SK-N-SH (cell line): Measurements from ENCODE around the gene ATXN7L3. TPM values are rescaled to one million over a fixed set of nuclear protein-coding genes. Genes with fewer than 3 reads are reported as not detected.
A peak's percentile ranks its signal among the peaks of the same experiment; 100 is the strongest.

Experiments used
- CTCF ChIA-PET: fragments of 300-600, 350-600 bp; formaldehyde crosslinking; extraction: SDS; loops from one replicate; lab custom pipeline; 2021; lab: Yijun Ruan, JAX
- POLR2A ChIA-PET: fragments of 350-600 bp; sonication (Branson Sonifier 250); formaldehyde crosslinking; extraction: SDS; loops from one replicate; lab custom pipeline; 2020; ENCODE audit warnings: antibody characterized with exemption, inconsistent platforms; lab: Yijun Ruan, JAX
- DNase-seq: peaks from one replicate; pipeline ENCODE4 v3.0.0; 2012
- H2AFZ ChIP-seq: fragments of 200-600 bp; sonication (generic); 2 replicates; pipeline ENCODE4 v1.8.1; 2016; ENCODE audit warnings: antibody characterized with exemption, mild to moderate bottlenecking, low read depth
- H3F3A ChIP-seq: fragments of 200-600 bp; sonication (generic); replicated peaks from 2 replicates; pipeline ENCODE3; 2016; ENCODE audit warnings: antibody characterized with exemption, mild to moderate bottlenecking; ENCODE audit not compliant: insufficient read depth
- H3K27ac ChIP-seq, 2 experiments: fragments of 200-500 bp in 1 of 2; fragments of 200-600 bp in 1 of 2; sonication (Bioruptor generic) in 1 of 2; sonication (generic), shearing (Covaris generic) in 1 of 2; 2 replicates each; pipeline versions ENCODE4 v1.5.1 to v1.6.1; 2014 to 2016; ENCODE audit warnings: low read depth in 2 of 2, inconsistent platforms in 1 of 2, low read length in 1 of 2, mild to moderate bottlenecking in 1 of 2, mixed read lengths in 1 of 2
- H3K27me3 ChIP-seq: fragments of 200-600 bp; sonication (generic), shearing (Covaris generic); 2 replicates; pipeline ENCODE4 v1.6.1; 2016; ENCODE audit warnings: mixed run types; ENCODE audit not compliant: insufficient read depth
- H3K36me3 ChIP-seq, 2 experiments: fragments of 200-500 bp in 1 of 2; fragments of 200-600 bp in 1 of 2; sonication (Bioruptor generic) in 1 of 2; sonication (generic) in 1 of 2; replicated peaks in 1 of 2; 2 replicates each; pipeline versions ENCODE3 to v1.5.1; 2014 to 2016; ENCODE audit warnings: low read length in 1 of 2, mild to moderate bottlenecking in 1 of 2; ENCODE audit not compliant: insufficient read depth in 2 of 2, control insufficient read depth in 1 of 2
- H3K4me1 ChIP-seq, 2 experiments: fragments of 200-500 bp in 1 of 2; fragments of 200-600 bp in 1 of 2; sonication (Bioruptor generic) in 1 of 2; sonication (generic), shearing (Covaris generic) in 1 of 2; 2 replicates each; pipeline versions ENCODE4 v1.5.1 to v1.6.1; 2014 to 2016; ENCODE audit warnings: low read depth in 1 of 2, low read length in 1 of 2, mixed run types in 1 of 2; ENCODE audit not compliant: insufficient read depth in 2 of 2, control insufficient read depth in 1 of 2
- H3K4me2 ChIP-seq: fragments of 200-600 bp; sonication (generic), shearing (Covaris generic); 2 replicates; pipeline ENCODE4 v1.6.1; 2017; ENCODE audit warnings: mixed run types
- H3K4me3 ChIP-seq, 2 experiments: fragments of 200-500 bp in 1 of 2; fragments of 200-600 bp in 1 of 2; sonication (Bioruptor generic) in 1 of 2; sonication (generic), shearing (Covaris generic) in 1 of 2; 2 replicates each; pipeline versions ENCODE4 v1.5.1 to v1.8.1; 2014 to 2016; ENCODE audit warnings: low read depth in 2 of 2, inconsistent platforms in 1 of 2, low read length in 1 of 2, mild to moderate bottlenecking in 1 of 2, mixed read lengths in 1 of 2, moderate library complexity in 1 of 2
- H3K79me2 ChIP-seq: fragments of 200-600 bp; sonication (generic); 2 replicates; pipeline ENCODE4 v1.8.1; 2017; ENCODE audit warnings: mild to moderate bottlenecking; ENCODE audit not compliant: insufficient read depth
- H3K9ac ChIP-seq: fragments of 200-600 bp; sonication (generic); 2 replicates; pipeline ENCODE4 v1.6.1; 2017; ENCODE audit warnings: mixed run types
- H3K9me2 ChIP-seq: fragments of 200-600 bp; sonication (generic); 2 replicates; pipeline ENCODE4 v1.6.1; 2017; ENCODE audit warnings: mixed run types
- H3K9me3 ChIP-seq: fragments of 200-600 bp; sonication (generic); 2 replicates; pipeline ENCODE4 v1.6.1; 2017; ENCODE audit warnings: mixed run types, mild to moderate bottlenecking, moderate library complexity
- H4K20me1 ChIP-seq: fragments of 200-600 bp; sonication (generic); 2 replicates; pipeline ENCODE4 v1.6.1; 2017; ENCODE audit warnings: mild to moderate bottlenecking, mixed run types; ENCODE audit not compliant: insufficient read depth
- CTCF ChIP-seq: fragments of 200-600 bp; sonication (generic); IDR thresholded peaks from 2 replicates; pipeline ENCODE4 v1.6.1; 2017; ENCODE audit warnings: antibody characterized with exemption, mild to moderate bottlenecking, moderate library complexity
- EP300 ChIP-seq, 2 experiments: IDR thresholded peaks; 2 replicates each; pipeline versions ENCODE4 v1.4.0 to v1.6.1; 2012; ENCODE audit warnings: borderline replicate concordance in 1 of 2, low read depth in 1 of 2, low read length in 1 of 2
- GABPA ChIP-seq: IDR thresholded peaks from 2 replicates; pipeline ENCODE4 v1.4.0; 2012; ENCODE audit warnings: low read depth, mild to moderate bottlenecking
- GATA2 ChIP-seq: sonication (generic); formaldehyde crosslinking; IDR thresholded peaks from 2 replicates; pipeline ENCODE4 v1.5.0; 2020; ENCODE audit warnings: mild to moderate bottlenecking, missing genetic modification reagents
- MAX ChIP-seq: IDR thresholded peaks from 2 replicates; pipeline ENCODE4 v1.4.0; 2012; ENCODE audit warnings: low read depth
- MXI1 ChIP-seq: IDR thresholded peaks from 2 replicates; pipeline ENCODE4 v1.6.1; 2012; ENCODE audit warnings: mild to moderate bottlenecking, low read depth, low read length, improper control_type of control experiment
- NFIC ChIP-seq: IDR thresholded peaks from 2 replicates; pipeline ENCODE4 v1.4.0; 2012; ENCODE audit warnings: borderline replicate concordance
- NRF1 ChIP-seq: IDR thresholded peaks from 2 replicates; pipeline ENCODE4 v1.6.1; 2012; ENCODE audit warnings: low read depth, mild to moderate bottlenecking, low read length
- PBX3 ChIP-seq: IDR thresholded peaks from 2 replicates; pipeline ENCODE4; 2012
- RAD21 ChIP-seq: IDR thresholded peaks from 2 replicates; pipeline ENCODE4 v1.6.1; 2012; ENCODE audit warnings: mild to moderate bottlenecking, low read length
- REST ChIP-seq: IDR thresholded peaks from 2 replicates; pipeline ENCODE4 v1.6.1; 2012; ENCODE audit warnings: mild to moderate bottlenecking, low read depth, low read length, moderate library complexity
- RXRA ChIP-seq: IDR thresholded peaks from 2 replicates; pipeline ENCODE4 v1.4.0; 2012; ENCODE audit warnings: low read depth, mild to moderate bottlenecking, borderline replicate concordance
- SIN3A ChIP-seq: IDR thresholded peaks from 2 replicates; pipeline ENCODE4 v1.6.1; 2012; ENCODE audit warnings: low read depth, mild to moderate bottlenecking, low read length, moderate library complexity, borderline replicate concordance
- SMC3 ChIP-seq: IDR thresholded peaks from 2 replicates; pipeline ENCODE4 v1.6.1; 2012; ENCODE audit warnings: low read depth, low read length, improper control_type of control experiment
- TCF12 ChIP-seq: IDR thresholded peaks from 2 replicates; pipeline ENCODE4 v1.4.0; 2012
- TEAD4 ChIP-seq: IDR thresholded peaks from 2 replicates; pipeline ENCODE4 v1.4.0; 2012; ENCODE audit warnings: mild to moderate bottlenecking, borderline replicate concordance; ENCODE audit not compliant: insufficient read depth
- USF1 ChIP-seq: IDR thresholded peaks from 2 replicates; pipeline ENCODE4 v1.4.0; 2012; ENCODE audit warnings: low read depth, borderline replicate concordance
- WGBS: methylation state at CpG from one replicate; pipeline ENCODE4 v1.1.6; 2017; ENCODE audit warnings: low lambda C conversion rate; 5-methylcytosine and 5-hydroxymethylcytosine counted together
- polyA plus RNA-seq, 3 experiments: library from polyadenylated mRNA; depleted of rRNA; stranded (reverse); fragments of >200 nt; gene quantifications; 2 replicates each; pipeline ENCODE4 v1.2.3, GENCODE V29; 2012

The ATXN7L3 gene
- polyA plus RNA-seq, 1 of the 3 experiments (the other 2 are of a cell fraction): 47.7 TPM

GRCh38 chr17:44211281-44212265 is 11.9 kb upstream of the ATXN7L3 start (continued):
- TF ChIP-seq REST: no peak
- no peak for TF ChIP-seq EP300 (IDR thresholded peaks at IDR 0.05; ENCODE audit: borderline replicate concordance in 1 of 2, low read depth in 1 of 2, low read length in 1 of 2)
- TF ChIP-seq TEAD4: no peak
- no peak for TF ChIP-seq SIN3A
- TF ChIP-seq TCF12: no peak
- TF ChIP-seq RXRA: no peak

GRCh38 chr17:44210342-44211192 is 10.9 kb upstream of the ATXN7L3 start:
- Histone ChIP-seq H3K9me2 (no peaks in the 10 kb centered on the region), H2AFZ (no peak overlapping the region), H3K9ac (no peak overlapping the region), H3K27ac (no peak overlapping the region), H3K9me3 (no peaks in the 10 kb centered on the region), H3K27me3 (no peaks in the 10 kb centered on the region), H3K4me3 (peak overlapping the region in 1 of 2 experiments; percentile 44; a peak in 1 of 4 replicates), H3K4me2 (no peak overlapping the region), H3K4me1 (0 out of 4 replicates have a peak, but pooled peaks cover 0 to 4% of the 10 kb centered on the region in 2 experiments), H3K36me3 (peaks cover 42 to 74% of the 10 kb centered on the region in 2 experiments), H4K20me1 (peaks cover 14% of the 10 kb centered on the region; the same call in 1 of the 2 replicates), H3F3A (peaks cover 35% of the 10 kb centered on the region), H3K79me2 (peaks cover 8% of the 10 kb centered on the region; the same call in 1 of the 2 replicates)
- ChIA-PET CTCF (interaction anchor here (0.6 to 6.7 kb wide), 17 partner anchors 9 to 306 kb away, joined by 3 to 57 read pairs (median 7); partner anchors contain the start of genes GRN and UBTF), POLR2A (interaction anchor here (1.3 kb wide), 1 partner anchor 106 kb away, joined by 4 read pairs; no protein-coding TSS in a partner anchor)
- DNase-seq: peak; percentile 92
- WGBS: 84% methylated on average over 36 of the region's 64 CpGs
- no peak for TF ChIP-seq USF1
- TF ChIP-seq PBX3: no peak
- no peak for TF ChIP-seq TCF12
- TF ChIP-seq MAX: no peak
- peak; percentile 70 for TF ChIP-seq RAD21
- peak; percentile 57; the same call in 1 of the 2 replicates for TF ChIP-seq MXI1
- TF ChIP-seq SIN3A: peak; percentile 89; the same call in 1 of the 2 replicates
- no peak for TF ChIP-seq TEAD4
- TF ChIP-seq SMC3: peak; percentile 59
- TF ChIP-seq GATA2: no peak
- TF ChIP-seq NRF1: no peak
- peak; percentile 62 for TF ChIP-seq CTCF
- TF ChIP-seq NFIC: no peak
- TF ChIP-seq GABPA: no peak
